GM12878 (cell line): ENCODE data around the gene SHQ1. TPM values are rescaled to one million over a fixed set of nuclear protein-coding genes. Genes with fewer than 3 reads are reported as not detected.

Source experiments
- ATAC-seq: fragments of 200-7000 bp; cut with Tn5 transposase; 3 replicates; pipeline ENCODE4 v1.9.1; 2020; ENCODE audit warnings: mild to moderate bottlenecking, moderate library complexity
- BruUV-seq: library from RNA; stranded (reverse); fragments of 400-500 nt; replicated peaks from 2 replicates; lab custom pipeline; 2021; lab: Mats Ljungman, UMichigan
- CTCF ChIA-PET: fragments of 300-600 bp; sonication (Branson Sonifier 250); formaldehyde crosslinking; extraction: SDS; loops from one replicate; lab custom pipeline; 2021; ENCODE audit warnings: inconsistent platforms; lab: Yijun Ruan, JAX
- POLR2A ChIA-PET: fragments of 350-600 bp; formaldehyde crosslinking; extraction: SDS; loops from one replicate; lab custom pipeline; 2021; ENCODE audit warnings: inconsistent platforms; lab: Charles Lee
- RAD21 ChIA-PET: fragments of 300-600 bp; sonication (Branson Sonifier 250); formaldehyde crosslinking; loops from one replicate; lab custom pipeline; 2023; ENCODE audit warnings: antibody characterized with exemption; ENCODE audit not compliant: unreplicated experiment; lab: Charles Lee
- SMC1A ChIA-PET: fragments of 300-600 bp; sonication (Branson Sonifier 250); formaldehyde crosslinking; loops from one replicate; lab custom pipeline; 2023; ENCODE audit not compliant: unreplicated experiment, uncharacterized antibody; lab: Charles Lee
- DNase-seq: peaks from one replicate; pipeline ENCODE4 v3.0.0-alpha.2; 2011; ENCODE audit warnings: low read depth, low spot score
- FAIRE-seq: peaks from 3 replicates; lab custom pipeline; 2011; peaks lifted over from hg19 to GRCh38; lab: Jason Lieb, UNC
- H2AFZ ChIP-seq: 2 replicates; pipeline ENCODE4 v1.6.0; 2011; ENCODE audit warnings: low read depth, low read length, control low read depth; ENCODE audit not compliant: control insufficient read depth
- H3K27ac ChIP-seq: 2 replicates; pipeline ENCODE4 v1.5.1; 2011; ENCODE audit warnings: control low read depth; ENCODE audit not compliant: control insufficient read depth, insufficient read depth
- H3K27me3 ChIP-seq, 2 experiments: replicated peaks in 1 of 2; 2 replicates each; pipeline versions ENCODE4 v1.6.0 to v1.6.1; 2011; ENCODE audit warnings: low read length in 1 of 2; ENCODE audit not compliant: control insufficient read depth in 2 of 2, insufficient read depth in 2 of 2
- H3K36me3 ChIP-seq, 2 experiments: 2 replicates each; pipeline ENCODE4 v1.5.1; 2011; ENCODE audit warnings: low read length in 1 of 2; ENCODE audit not compliant: control insufficient read depth in 2 of 2, insufficient read depth in 2 of 2
- H3K4me1 ChIP-seq: 2 replicates; pipeline ENCODE4 v1.6.1; 2011; ENCODE audit warnings: mild to moderate bottlenecking, low read length, moderate library complexity, mixed read lengths; ENCODE audit not compliant: control insufficient read depth, insufficient read depth
- H3K4me2 ChIP-seq: 2 replicates; pipeline ENCODE4 v1.6.0; 2011; ENCODE audit warnings: control low read depth; ENCODE audit not compliant: control insufficient read depth, insufficient read depth
- H3K4me3 ChIP-seq: fragments of 200-600 bp; sonication (generic); 2 replicates; pipeline ENCODE4 v1.5.1; 2016
- H3K79me2 ChIP-seq: 2 replicates; pipeline ENCODE4 v1.6.0; 2011; ENCODE audit warnings: low read length; ENCODE audit not compliant: control insufficient read depth, insufficient read depth
- H3K9ac ChIP-seq: 2 replicates; pipeline ENCODE4 v1.8.0; 2011; ENCODE audit warnings: low read length, control low read depth, mixed read lengths; ENCODE audit not compliant: control insufficient read depth, insufficient read depth
- H3K9me3 ChIP-seq: replicated peaks from 3 replicates; pipeline ENCODE4 v1.5.1; 2011; ENCODE audit warnings: mild to moderate bottlenecking, low read length; ENCODE audit not compliant: control insufficient read depth, insufficient read depth
- H4K20me1 ChIP-seq: 2 replicates; pipeline ENCODE4 v1.6.0; 2011; ENCODE audit not compliant: control insufficient read depth, insufficient read depth
- ATF7 ChIP-seq: fragments of 450-650 bp; IDR thresholded peaks from 2 replicates; pipeline ENCODE4 v1.6.1; 2016; ENCODE audit warnings: low read depth, mild to moderate bottlenecking
- EGR1 ChIP-seq, 2 experiments: IDR thresholded peaks; 1 replicate in 1 of 2; 2 replicates in 1 of 2; pipeline ENCODE4 v1.6.1; 2011 to 2012; ENCODE audit warnings: low read depth in 2 of 2, low read length in 2 of 2, borderline replicate concordance in 1 of 2, mild to moderate bottlenecking in 1 of 2, moderate library complexity in 1 of 2
- ETV6 ChIP-seq, 2 experiments: fragments of 450-650 bp in 1 of 2; IDR thresholded peaks in 1 of 2; conservative IDR thresholded peaks in 1 of 2; 2 replicates each; pipeline ENCODE4 v1.6.1; 2014; ENCODE audit warnings: antibody characterized with exemption in 1 of 2, borderline replicate concordance in 1 of 2, low read depth in 1 of 2, mild to moderate bottlenecking in 1 of 2, moderate library complexity in 1 of 2
- GABPA ChIP-seq: IDR thresholded peaks from 2 replicates; pipeline ENCODE4 v1.6.1; 2014; ENCODE audit warnings: antibody characterized with exemption, low read depth, mild to moderate bottlenecking, inconsistent platforms
- IKZF2 ChIP-seq, 2 experiments: fragments of 450-650 bp; IDR thresholded peaks; 2 replicates each; pipeline ENCODE4 v1.6.1; 2017; ENCODE audit warnings: mild to moderate bottlenecking in 2 of 2, moderate library complexity in 2 of 2
- MEF2B ChIP-seq: fragments of 450-650 bp; IDR thresholded peaks from 2 replicates; pipeline ENCODE4 v1.6.1; 2018; ENCODE audit warnings: mild to moderate bottlenecking, moderate library complexity; ENCODE audit not compliant: partially characterized antibody, poor library complexity, severe bottlenecking
- MTA3 ChIP-seq: IDR thresholded peaks from 2 replicates; pipeline ENCODE4 v1.6.1; 2012; ENCODE audit warnings: low read length, inconsistent platforms, borderline replicate concordance
- MYB ChIP-seq: fragments of 150-350 bp; IDR thresholded peaks from 2 replicates; pipeline ENCODE4 v1.6.1; 2014; ENCODE audit warnings: mild to moderate bottlenecking, low read depth, low read length, borderline replicate concordance
- POLR2AphosphoS5 ChIP-seq: IDR thresholded peaks from 2 replicates; pipeline ENCODE4 v1.6.1; 2011; ENCODE audit warnings: mild to moderate bottlenecking, low read length, inconsistent platforms
- RBBP5 ChIP-seq: fragments of 200-600 bp; sonication (generic); conservative IDR thresholded peaks from 2 replicates; pipeline ENCODE4 v1.6.1; 2016
- RELA ChIP-seq: fragments of 450-650 bp; IDR thresholded peaks from 2 replicates; pipeline ENCODE4 v1.8.0; 2014; ENCODE audit warnings: borderline replicate concordance; ENCODE audit not compliant: partially characterized antibody
- RUNX3 ChIP-seq: IDR thresholded peaks from 2 replicates; pipeline ENCODE4 v1.6.1; 2012; ENCODE audit warnings: low read length, inconsistent platforms
- SIN3A ChIP-seq: IDR thresholded peaks from 2 replicates; pipeline ENCODE4 v1.6.1; 2012; ENCODE audit warnings: low read depth, low read length, improper control_type of control experiment
- TCF12 ChIP-seq: IDR thresholded peaks from 2 replicates; pipeline ENCODE4 v1.6.1; 2011; ENCODE audit warnings: low read depth, mild to moderate bottlenecking, low read length
- ZNF24 ChIP-seq: fragments of 450-650 bp; IDR thresholded peaks from 2 replicates; pipeline ENCODE4 v1.6.1; 2017; ENCODE audit warnings: antibody characterized with exemption, mild to moderate bottlenecking
- in situ Hi-C: fragments of 300-500 bp; cut with MboI; formaldehyde crosslinking; loops from 9 replicates; pipeline ENCODE4 v1.14.3; 2018; ENCODE audit warnings: mixed read lengths
- intact Hi-C: fragments of 100-400 bp; cut with micrococcal nuclease; formaldehyde crosslinking; loops from one replicate; pipeline ENCODE4 v1.14.2; 2022; ENCODE audit not compliant: unreplicated experiment
- polyA plus RNA-seq, 11 experiments: library from polyadenylated mRNA; depleted of rRNA in 4 of 11; unstranded in 6 of 11; stranded (reverse) in 5 of 11; fragments of >200 nt; fragmentation: Nextera tagmentation in 4 of 11; fragmentation: Illumina TruSeq in 1 of 11; extraction: Ambion mirVana in 4 of 11; extraction: Trizol in 1 of 11; gene quantifications; 1 replicate in 1 of 11; 2 replicates in 10 of 11; pipeline versions ENCODE4 v1.2.1 to v1.2.3, GENCODE V29; 2011 to 2016; ENCODE audit warnings: inconsistent platforms in 2 of 11, missing spikeins in 2 of 11, low read depth in 1 of 11
- total RNA-seq, 4 experiments: library from RNA; depleted of rRNA in 3 of 4; stranded (reverse); fragments of >200 nt in 3 of 4; fragmentation: Illumina TruSeq in 1 of 4; extraction: Trizol in 1 of 4; gene quantifications; 2 replicates each; pipeline versions ENCODE4 v1.2.1 to v1.2.3, GENCODE V29; 2013 to 2021
- TF ChIP-seq, protein P1 (sequence below): fragments of 450-650 bp; formaldehyde crosslinking; IDR thresholded peaks from 2 replicates; pipeline ENCODE4 v1.4.0; 2020; ENCODE audit warnings: mild to moderate bottlenecking, moderate library complexity
- TF ChIP-seq, protein P2 (sequence below): IDR thresholded peaks from 2 replicates; pipeline ENCODE4 v1.6.1; 2011; ENCODE audit warnings: mild to moderate bottlenecking, low read depth, low read length, moderate library complexity; ENCODE audit not compliant: insufficient replicate concordance

Gene SHQ1
- total and polyA plus RNA-seq, 10 of the 15 experiments (the other 5 are each of a cell fraction or from before 2014, with no cell fraction given), result 12.6 to 51.7 (median 24.5) TPM

DNA sequence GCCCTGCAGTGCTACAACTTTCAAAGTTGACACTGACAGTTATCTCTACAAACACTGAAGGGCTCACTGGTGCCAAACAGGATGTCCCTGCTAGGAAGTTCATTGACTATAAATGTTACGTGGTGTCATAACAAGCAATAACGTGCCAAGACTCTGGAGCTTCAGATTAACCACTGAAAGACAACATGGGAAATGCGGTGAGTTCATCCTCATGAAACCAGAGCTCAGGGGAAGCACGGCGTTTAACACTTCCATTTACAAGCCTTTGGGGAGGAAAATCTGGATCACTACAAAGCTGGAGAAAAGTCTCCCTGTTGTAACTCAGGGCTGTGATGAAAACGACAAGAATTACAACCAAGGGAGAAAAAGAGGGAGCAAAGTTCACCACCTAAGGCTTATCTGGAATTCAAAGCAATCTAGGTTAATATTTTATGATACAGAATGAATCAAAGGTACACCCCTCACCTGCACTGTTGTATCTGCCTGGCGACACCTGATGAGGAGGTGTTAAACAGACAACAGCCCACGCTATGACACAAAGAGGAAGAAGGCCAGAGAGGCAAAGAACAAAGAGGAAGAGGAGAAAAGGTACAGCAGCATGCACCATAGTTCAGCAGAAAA is 27.0 kb downstream of the SHQ1 start (continued):
- TF ChIP-seq GABPA, result 0 out of 2 replicates have a peak, but pooled peaks have one; percentile 44
- TF ChIP-seq ATF7, result peak; percentile 10; the same call in 1 of the 2 replicates
- no peak for TF ChIP-seq RELA
- peak; percentile 42; the same call in 1 of the 2 replicates for TF ChIP-seq MYB
- peak; percentile 52; the same call in 1 of the 2 replicates for TF ChIP-seq MTA3
- TF ChIP-seq, protein P1, sequence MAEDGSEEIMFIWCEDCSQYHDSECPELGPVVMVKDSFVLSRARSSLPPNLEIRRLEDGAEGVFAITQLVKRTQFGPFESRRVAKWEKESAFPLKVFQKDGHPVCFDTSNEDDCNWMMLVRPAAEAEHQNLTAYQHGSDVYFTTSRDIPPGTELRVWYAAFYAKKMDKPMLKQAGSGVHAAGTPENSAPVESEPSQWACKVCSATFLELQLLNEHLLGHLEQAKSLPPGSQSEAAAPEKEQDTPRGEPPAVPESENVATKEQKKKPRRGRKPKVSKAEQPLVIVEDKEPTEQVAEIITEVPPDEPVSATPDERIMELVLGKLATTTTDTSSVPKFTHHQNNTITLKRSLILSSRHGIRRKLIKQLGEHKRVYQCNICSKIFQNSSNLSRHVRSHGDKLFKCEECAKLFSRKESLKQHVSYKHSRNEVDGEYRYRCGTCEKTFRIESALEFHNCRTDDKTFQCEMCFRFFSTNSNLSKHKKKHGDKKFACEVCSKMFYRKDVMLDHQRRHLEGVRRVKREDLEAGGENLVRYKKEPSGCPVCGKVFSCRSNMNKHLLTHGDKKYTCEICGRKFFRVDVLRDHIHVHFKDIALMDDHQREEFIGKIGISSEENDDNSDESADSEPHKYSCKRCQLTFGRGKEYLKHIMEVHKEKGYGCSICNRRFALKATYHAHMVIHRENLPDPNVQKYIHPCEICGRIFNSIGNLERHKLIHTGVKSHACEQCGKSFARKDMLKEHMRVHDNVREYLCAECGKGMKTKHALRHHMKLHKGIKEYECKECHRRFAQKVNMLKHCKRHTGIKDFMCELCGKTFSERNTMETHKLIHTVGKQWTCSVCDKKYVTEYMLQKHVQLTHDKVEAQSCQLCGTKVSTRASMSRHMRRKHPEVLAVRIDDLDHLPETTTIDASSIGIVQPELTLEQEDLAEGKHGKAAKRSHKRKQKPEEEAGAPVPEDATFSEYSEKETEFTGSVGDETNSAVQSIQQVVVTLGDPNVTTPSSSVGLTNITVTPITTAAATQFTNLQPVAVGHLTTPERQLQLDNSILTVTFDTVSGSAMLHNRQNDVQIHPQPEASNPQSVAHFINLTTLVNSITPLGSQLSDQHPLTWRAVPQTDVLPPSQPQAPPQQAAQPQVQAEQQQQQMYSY, result no peak
- 0 out of 2 replicates have a peak, but pooled peaks have one; percentile 4 for TF ChIP-seq TCF12

DNA sequence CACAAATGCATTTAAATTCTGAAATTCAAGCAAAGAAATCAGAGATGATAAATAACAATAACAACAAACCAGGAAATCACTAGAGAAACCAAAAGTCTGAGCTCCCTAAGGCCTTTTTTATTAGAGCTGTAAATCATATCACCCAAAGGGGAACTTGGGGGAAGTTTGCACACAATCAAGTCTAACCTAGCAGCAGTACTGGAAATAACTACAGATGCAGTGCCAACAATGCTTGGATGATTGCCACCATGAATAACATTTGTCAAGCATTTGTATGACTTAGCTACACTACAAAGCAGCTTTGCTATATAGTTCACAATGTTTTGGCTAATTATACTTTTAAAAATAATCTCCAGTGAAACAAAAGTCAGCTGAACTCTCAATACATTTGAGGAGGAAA is 27.8 kb downstream of the SHQ1 start:
- Histone ChIP-seq H3K9me3 (no peaks in the 10 kb centered on the region), H3K4me1 (peaks cover 40% of the 10 kb centered on the region), H3K27me3 (no peaks in the 10 kb centered on the region), H2AFZ (no peak overlapping the region), H3K36me3 (0 out of 4 replicates have a peak, but pooled peaks cover 0 to 2% of the 10 kb centered on the region in 2 experiments), H3K4me2 (no peak overlapping the region), H3K79me2 (no peaks in the 10 kb centered on the region; the same call in 1 of the 2 replicates), H3K4me3 (no peak overlapping the region), H3K9ac (no peak overlapping the region), H3K27ac (no peak overlapping the region), H4K20me1 (no peaks in the 10 kb centered on the region)
- ChIA-PET CTCF (interaction anchor here (0.8 to 9.5 kb wide), 18 partner anchors 9 to 1091 kb away, joined by 3 to 239 read pairs (median 4); partner anchors contain the start of gene SHQ1), RAD21 (interaction anchor here (0.6 to 8.5 kb wide), 20 partner anchors 25 to 946 kb away, joined by 3 to 131 read pairs (median 3); partner anchors contain the start of gene SHQ1), POLR2A (no interaction called here), SMC1A (interaction anchor here (0.7 to 9.4 kb wide), 34 partner anchors 8 to 1090 kb away, joined by 3 to 142 read pairs (median 4); partner anchors contain the start of gene SHQ1)
- FAIRE-seq (no peak), DNase-seq (no peak), ATAC-seq (peak; percentile 7; the same call in 1 of the 3 replicates)
- in situ Hi-C loops (loop anchor here (5.0 kb wide), 2 partner anchors 153 to 1088 kb away; no protein-coding TSS in a partner anchor), intact Hi-C loops (loop anchor here (5.0 to 10.0 kb wide), 8 partner anchors 138 to 1093 kb away; partner anchors contain the start of gene EIF4E3)
- no TSS peak for BruUV-seq
- TF ChIP-seq IKZF2 (IDR thresholded peaks at IDR 0.05), result 0 out of 4 replicates have a peak, but pooled peaks of 1 of the 2 experiments have one; percentile 6
- no peak for TF ChIP-seq EGR1 (IDR thresholded peaks at IDR 0.05; ENCODE audit: borderline replicate concordance in 1 of 2, low read depth in 2 of 2, low read length in 2 of 2)
- no peak for TF ChIP-seq SIN3A
- TF ChIP-seq, protein P2, sequence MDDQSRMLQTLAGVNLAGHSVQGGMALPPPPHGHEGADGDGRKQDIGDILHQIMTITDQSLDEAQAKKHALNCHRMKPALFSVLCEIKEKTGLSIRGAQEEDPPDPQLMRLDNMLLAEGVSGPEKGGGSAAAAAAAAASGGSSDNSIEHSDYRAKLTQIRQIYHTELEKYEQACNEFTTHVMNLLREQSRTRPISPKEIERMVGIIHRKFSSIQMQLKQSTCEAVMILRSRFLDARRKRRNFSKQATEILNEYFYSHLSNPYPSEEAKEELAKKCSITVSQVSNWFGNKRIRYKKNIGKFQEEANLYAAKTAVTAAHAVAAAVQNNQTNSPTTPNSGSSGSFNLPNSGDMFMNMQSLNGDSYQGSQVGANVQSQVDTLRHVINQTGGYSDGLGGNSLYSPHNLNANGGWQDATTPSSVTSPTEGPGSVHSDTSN, result peak; percentile 25
- TF ChIP-seq RBBP5, result no peak
- TF ChIP-seq MEF2B, result no peak
- TF ChIP-seq ZNF24, result 0 out of 2 replicates have a peak, but pooled peaks have one; percentile 7
- TF ChIP-seq RUNX3, result peak; percentile 26; the same call in 1 of the 2 replicates
- TF ChIP-seq POLR2AphosphoS5, result no peak
- 0 out of 4 replicates have a peak, but pooled peaks of 1 of the 2 experiments have one; percentile 49 for TF ChIP-seq ETV6 (conservative IDR thresholded peaks at IDR 0.05 in 1 of 2, IDR thresholded peaks at IDR 0.05 in 1 of 2; ENCODE audit: borderline replicate concordance in 1 of 2, low read depth in 1 of 2)
- no peak for TF ChIP-seq TCF12
